ENCODE data around the gene UNC5CL. TPM values are rescaled to one million over a fixed set of nuclear protein-coding genes. Genes with fewer than 3 reads are reported as not detected.
A peak's percentile ranks its signal among the peaks of the same experiment; 100 is the strongest.

Gene UNC5CL
- total and polyA plus RNA-seq, 8 donors = 2.3 to 84.8 (median 13.1) TPM

- peak in 1 of 2 donors; percentile 69 for DNase-seq
- WGBS, 5 donors = 37 to 50% (median 44%) methylated on average over 3 of the region's 3 CpGs
- peak overlapping the region in 1 of 5 donors; percentile 37 for H3K27ac ChIP-seq
- peak overlapping the region in 1 of 4 donors; percentile 54 for H3K4me3 ChIP-seq
- no peaks in the 10 kb centered on the region for H3K27me3 ChIP-seq
- intact Hi-C loops (cut with DNase I; ENCODE audit: low total_unique reads) = no loop called here
- H3K9me3 ChIP-seq = no peaks in the 10 kb centered on the region
- H3K36me3 ChIP-seq = peaks cover 0 to 31% (median 12%) of the 10 kb centered on the region in 4 donors
- peak in 1 of 3 donors; percentile 15 for TF ChIP-seq POLR2AphosphoS5 (IDR thresholded peaks at IDR 0.05)
- TF ChIP-seq, protein P1, sequence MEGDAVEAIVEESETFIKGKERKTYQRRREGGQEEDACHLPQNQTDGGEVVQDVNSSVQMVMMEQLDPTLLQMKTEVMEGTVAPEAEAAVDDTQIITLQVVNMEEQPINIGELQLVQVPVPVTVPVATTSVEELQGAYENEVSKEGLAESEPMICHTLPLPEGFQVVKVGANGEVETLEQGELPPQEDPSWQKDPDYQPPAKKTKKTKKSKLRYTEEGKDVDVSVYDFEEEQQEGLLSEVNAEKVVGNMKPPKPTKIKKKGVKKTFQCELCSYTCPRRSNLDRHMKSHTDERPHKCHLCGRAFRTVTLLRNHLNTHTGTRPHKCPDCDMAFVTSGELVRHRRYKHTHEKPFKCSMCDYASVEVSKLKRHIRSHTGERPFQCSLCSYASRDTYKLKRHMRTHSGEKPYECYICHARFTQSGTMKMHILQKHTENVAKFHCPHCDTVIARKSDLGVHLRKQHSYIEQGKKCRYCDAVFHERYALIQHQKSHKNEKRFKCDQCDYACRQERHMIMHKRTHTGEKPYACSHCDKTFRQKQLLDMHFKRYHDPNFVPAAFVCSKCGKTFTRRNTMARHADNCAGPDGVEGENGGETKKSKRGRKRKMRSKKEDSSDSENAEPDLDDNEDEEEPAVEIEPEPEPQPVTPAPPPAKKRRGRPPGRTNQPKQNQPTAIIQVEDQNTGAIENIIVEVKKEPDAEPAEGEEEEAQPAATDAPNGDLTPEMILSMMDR (IDR thresholded peaks at IDR 0.05) = no peak
- no peak for TF ChIP-seq EP300 (IDR thresholded peaks at IDR 0.05)
- no peak for TF ChIP-seq POLR2A (IDR thresholded peaks at IDR 0.05)
- peaks cover 3 to 55% (median 40%) of the 10 kb centered on the region in 4 donors for H3K4me1 ChIP-seq
Measured at GRCh38 chr6:41036186-41036585, 2.8 kb downstream of the UNC5CL start.

GRCh38 chr6:41033776-41034175 is 5.2 kb downstream of the UNC5CL start:
- TF ChIP-seq POLR2A (IDR thresholded peaks at IDR 0.05) (no peak), POLR2AphosphoS5 (IDR thresholded peaks at IDR 0.05) (no peak), EP300 (IDR thresholded peaks at IDR 0.05) (no peak)
- TF ChIP-seq, protein P1 (IDR thresholded peaks at IDR 0.05) = no peak
- no peak overlapping the region for H3K27ac ChIP-seq
- H3K36me3 ChIP-seq = peaks cover 0 to 42% (median 12%) of the 10 kb centered on the region in 4 donors
- peaks cover 3 to 44% (median 25%) of the 10 kb centered on the region in 4 donors for H3K4me1 ChIP-seq
- no peaks in the 10 kb centered on the region for H3K27me3 ChIP-seq
- H3K4me3 ChIP-seq = no peak overlapping the region
- no peaks in the 10 kb centered on the region for H3K9me3 ChIP-seq
- intact Hi-C loops (cut with DNase I; ENCODE audit: low total_unique reads) = no loop called here
- no peak for DNase-seq
- WGBS, 5 donors = 84 to 95% (median 87%) methylated on average over 9 to 13 of the region's 13 CpGs

DNA sequence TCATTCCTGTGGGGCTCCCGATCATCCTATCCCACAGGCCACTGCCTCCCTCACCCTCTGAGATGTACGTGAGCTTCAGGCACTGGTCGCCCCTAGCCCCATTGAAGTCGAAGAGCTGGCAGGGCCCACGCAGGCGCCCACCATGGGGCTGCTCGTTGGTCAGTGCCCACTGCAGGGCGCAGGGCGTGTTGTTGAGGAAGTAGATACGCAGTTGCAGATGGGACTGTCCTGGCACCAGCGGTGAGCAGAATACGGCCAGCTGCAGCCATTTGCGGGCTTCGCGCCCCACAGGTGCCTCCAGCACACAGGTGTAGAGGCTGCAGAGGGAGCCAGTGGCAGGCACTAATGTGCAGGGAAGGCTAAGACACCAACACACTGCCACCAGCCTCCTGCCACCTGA is 6.2 kb downstream of the UNC5CL start:
- Histone ChIP-seq H3K27ac (no peak overlapping the region), H3K27me3 (no peaks in the 10 kb centered on the region), H3K36me3 (peaks cover 0 to 42% (median 12%) of the 10 kb centered on the region in 4 donors), H3K4me3 (no peak overlapping the region), H3K9me3 (no peaks in the 10 kb centered on the region), H3K4me1 (peaks cover 10 to 54% (median 28%) of the 10 kb centered on the region in 4 donors)
- intact Hi-C loops (cut with DNase I; ENCODE audit: low total_unique reads) = no loop called here
- TF ChIP-seq POLR2A (IDR thresholded peaks at IDR 0.05) (no peak), POLR2AphosphoS5 (IDR thresholded peaks at IDR 0.05) (no peak), EP300 (IDR thresholded peaks at IDR 0.05) (no peak)
- TF ChIP-seq, protein P1 (IDR thresholded peaks at IDR 0.05) = no peak
- DNase-seq = no peak
- 93 to 100% (median 96%) methylated on average over 1 to 15 of the region's 15 CpGs for WGBS, 5 donors

DNA sequence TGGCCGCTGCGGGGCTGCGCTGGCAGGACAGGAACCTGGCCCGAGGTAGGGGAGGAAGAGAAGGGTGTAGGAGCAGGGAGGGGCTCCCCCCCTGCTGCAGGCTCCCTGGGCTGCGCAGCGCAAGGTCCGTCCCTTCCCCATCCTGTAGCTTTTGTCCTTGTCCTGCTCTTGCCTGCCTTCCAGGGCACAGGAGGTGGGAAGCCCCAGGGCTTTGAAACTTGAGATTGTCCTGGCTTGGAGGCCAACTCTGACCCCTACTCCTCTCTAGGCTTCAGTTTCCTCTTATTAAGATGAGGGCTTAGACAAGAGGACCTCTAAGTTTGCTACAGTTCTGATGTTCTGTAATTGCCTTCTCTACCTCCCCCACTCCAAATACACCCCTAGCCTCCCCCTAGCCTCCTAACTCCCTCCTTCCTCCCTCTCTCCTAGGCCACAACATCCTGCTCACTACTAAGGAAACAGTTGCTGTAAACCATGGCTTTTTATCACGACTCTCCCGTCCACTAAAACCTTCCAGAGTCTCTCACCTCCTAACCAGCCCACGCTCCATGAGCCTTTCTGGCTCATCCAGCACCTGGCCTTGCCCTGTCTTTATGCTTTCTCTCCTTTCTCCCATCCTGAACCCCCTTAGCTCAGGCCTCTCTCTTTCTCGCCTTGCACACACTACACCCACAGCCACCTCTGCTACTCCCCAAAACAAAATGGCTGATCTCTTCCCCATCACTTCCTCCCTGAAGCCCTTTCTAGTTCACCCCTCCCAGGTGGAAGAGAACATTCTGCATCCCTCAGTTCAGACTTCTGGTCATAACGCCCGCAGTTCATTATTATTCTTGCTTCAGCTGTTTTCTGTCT is 10.2 kb downstream of the UNC5CL start:
- no peaks in the 10 kb centered on the region for H3K9me3 ChIP-seq
- WGBS, 5 donors = 33 to 54% (median 39%) methylated on average over 9 to 13 of the region's 13 CpGs
- peaks cover 15 to 49% (median 29%) of the 10 kb centered on the region in 4 donors for H3K4me1 ChIP-seq
- intact Hi-C loops (cut with DNase I; ENCODE audit: low total_unique reads) = loop anchor here (10.0 kb wide), 1 partner anchor 114 kb away; no protein-coding TSS in a partner anchor
- H3K27ac ChIP-seq = peak overlapping the region; percentile 71 to 88 (median 80)
- H3K27me3 ChIP-seq = no peaks in the 10 kb centered on the region
- DNase-seq = peak in 1 of 2 donors; percentile 30
- peak overlapping the region; percentile 45 to 48 (median 47) for H3K4me3 ChIP-seq
- peaks cover 0 to 36% (median 6%) of the 10 kb centered on the region in 4 donors for H3K36me3 ChIP-seq
- TF ChIP-seq POLR2A (IDR thresholded peaks at IDR 0.05) (no peak), POLR2AphosphoS5 (IDR thresholded peaks at IDR 0.05) (no peak), EP300 (IDR thresholded peaks at IDR 0.05) (no peak)
- TF ChIP-seq, protein P1 (IDR thresholded peaks at IDR 0.05) = no peak
